Kidney tubule cell (primary cell): Measurements from ENCODE around the gene PKNOX2.

Source experiments
- DNase-seq: peaks from one replicate; pipeline ENCODE4 v3.0.0-alpha.2; 2018; ENCODE audit warnings: low spot score

Gene PKNOX2

DNA sequence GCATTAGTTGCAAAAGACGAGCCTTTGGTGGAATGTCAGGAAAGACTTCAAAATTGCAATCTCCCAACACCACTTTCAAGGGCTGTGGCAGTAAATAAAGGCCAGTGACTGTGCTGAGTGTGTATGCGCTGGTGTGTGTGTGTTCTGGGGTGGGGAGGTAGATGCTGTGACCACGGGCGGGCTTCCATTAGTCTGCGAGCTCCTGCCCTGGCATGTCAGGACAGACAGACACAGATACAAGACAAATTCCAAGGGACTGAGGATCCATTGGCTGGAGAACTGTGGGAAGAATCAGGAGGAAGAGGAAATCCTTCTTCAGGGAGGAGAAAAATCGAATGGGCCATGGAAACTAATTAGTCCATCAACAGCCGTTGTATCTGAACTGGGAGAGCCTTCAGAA lies 248.0 kb downstream of the PKNOX2 start:
- no peak for DNase-seq

DNA sequence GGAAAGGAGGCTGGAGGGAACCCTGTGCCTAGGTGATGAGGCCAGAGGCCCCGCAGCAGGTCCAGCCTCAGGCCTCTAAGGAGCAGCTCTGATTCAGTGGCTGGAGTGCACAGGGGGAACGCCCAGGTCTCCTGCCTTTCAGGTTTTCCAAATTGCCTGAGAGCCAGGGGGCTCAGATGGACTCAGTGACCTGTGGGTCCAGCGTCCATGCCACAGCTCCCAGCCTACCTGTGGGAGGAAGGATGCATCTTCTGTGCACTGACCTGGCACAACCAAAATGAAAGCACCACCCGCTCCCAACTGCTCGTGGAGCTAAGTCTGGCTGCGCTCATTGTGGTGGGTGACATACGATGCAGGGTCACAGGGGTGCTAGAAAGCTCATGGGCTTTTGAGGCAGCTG lies 248.7 kb downstream of the PKNOX2 start:
- DNase-seq: no peak

DNA sequence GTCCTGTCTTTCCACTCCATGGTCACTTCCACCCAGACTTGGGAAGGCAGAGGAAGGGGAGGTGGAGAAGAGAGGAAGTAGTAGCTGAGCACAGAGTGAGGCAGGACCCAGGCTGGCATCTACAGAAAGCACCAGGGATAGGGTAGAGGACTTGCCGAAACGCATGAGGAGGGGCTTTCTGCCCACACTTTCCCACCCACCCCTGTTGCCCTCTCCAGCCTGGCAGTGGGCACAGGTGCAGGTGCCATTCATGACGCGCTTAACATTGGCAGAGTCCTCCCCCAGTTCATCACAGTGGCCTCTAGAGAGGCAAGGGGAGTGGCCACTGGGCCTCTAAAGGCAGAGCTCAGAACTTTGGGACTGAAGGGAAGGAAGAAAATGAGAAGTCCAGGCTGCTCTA lies 249.6 kb downstream of the PKNOX2 start:
- DNase-seq: no peak

DNA sequence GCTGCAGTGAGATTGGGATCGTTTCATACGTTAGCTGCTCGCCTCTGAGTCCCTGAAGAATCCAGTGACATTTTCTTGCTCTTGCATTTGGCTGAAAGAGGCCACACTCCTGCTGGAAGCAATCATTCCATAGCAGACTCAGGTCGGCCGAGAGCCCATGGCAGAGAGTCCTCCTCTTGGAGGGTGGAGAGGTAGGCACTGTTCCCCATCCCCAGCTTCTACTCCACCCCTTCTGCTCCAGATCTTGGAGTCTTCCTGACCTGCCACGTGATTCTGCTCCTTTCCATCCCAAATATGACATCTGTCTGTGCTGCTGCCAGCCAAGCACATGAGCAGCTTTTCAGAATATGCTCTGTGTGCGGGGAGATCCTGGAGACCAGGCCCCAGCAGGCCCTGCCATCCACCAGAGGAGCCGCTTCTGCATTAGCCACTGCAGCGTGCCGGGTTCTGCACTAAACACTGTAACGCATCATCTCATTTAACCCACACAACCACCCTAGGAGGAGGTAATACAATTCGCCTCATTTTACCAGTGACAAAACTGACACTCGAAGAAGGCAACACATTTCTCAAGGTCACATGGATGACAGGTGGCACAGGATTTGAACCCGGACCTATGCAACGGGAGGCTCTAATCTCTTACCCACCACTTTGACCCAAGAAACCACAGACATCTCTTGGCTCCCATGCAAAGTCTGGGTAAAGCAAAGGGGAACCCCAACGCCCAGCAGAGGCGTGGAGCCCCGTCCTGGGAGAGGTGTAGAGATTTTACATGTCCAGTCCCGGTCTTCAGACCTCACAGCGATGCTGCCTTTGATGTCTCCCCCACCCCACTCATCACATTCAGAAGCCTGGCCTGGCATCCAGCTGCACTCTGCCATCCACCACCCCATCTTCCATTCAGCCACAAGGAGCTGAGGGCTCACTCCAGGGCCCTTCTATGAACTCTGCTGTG lies 252.7 kb downstream of the PKNOX2 start:
- DNase-seq: no peak

DNA sequence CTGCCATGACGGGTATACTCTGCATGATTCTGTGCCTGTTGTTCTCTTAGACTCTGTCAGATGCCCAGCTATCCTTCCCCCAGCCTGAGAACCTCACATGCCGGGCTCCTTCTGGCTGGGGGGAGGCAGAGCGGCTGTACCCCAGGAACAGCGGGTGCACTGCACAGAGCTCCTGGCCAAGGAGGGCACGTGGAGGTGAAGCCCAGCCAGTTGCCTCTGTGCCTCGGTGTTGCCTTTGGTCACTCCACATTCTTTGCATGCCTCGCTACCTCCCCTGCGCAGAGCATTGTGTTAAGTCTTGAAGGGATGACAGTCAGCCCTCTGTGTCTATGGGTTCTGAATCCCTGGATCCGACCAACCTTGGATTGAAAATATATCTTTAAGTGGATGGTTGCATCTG lies 253.8 kb downstream of the PKNOX2 start:
- DNase-seq: peak; percentile 20

DNA sequence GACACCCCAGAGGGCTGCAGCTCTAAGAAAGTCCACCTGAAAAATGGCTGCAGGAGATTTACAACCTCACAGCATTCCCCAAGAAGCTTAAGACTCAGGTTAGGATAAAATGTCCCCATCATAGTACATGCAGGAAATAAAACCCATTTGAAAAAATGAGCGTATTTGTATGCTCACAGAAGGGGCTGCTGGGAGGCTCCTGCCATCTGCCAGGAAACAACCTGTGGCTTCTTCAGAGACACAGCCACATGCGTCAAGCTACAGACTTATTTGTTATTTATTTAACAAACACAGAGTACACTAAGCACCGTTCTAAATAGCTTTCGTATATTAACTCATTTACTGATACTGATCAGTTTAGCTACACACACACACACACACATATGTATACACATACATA lies 258.1 kb downstream of the PKNOX2 start:
- DNase-seq: no peak

DNA sequence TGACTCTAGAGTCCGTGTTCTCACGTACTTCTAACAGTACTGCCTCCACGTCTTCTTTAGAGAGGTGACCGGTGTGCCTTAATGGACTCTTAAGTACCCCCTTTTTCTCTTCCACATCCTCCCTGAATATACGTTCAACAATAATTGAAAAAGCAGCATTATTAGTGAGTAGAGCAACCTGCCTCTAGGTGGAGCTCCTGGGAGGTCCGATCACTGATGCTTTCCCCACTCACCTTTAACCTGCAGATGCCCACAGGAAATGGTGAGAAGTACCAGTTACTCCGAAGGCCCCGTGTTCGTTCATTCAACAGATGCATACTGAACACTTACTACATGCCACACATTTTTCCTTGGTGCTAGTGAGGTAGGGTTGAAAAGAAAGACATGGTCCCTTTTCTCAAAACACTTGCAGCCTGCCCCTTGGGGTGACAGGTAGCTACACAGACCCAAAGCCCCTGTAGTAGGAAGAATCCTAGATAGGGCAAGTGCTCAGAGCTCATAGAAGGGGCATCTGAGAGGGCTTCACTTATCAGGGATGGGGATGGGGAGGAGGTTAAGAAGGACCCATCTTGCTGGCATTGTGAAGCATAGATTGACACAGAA lies 258.8 kb downstream of the PKNOX2 start:
- DNase-seq: peak; percentile 20

DNA sequence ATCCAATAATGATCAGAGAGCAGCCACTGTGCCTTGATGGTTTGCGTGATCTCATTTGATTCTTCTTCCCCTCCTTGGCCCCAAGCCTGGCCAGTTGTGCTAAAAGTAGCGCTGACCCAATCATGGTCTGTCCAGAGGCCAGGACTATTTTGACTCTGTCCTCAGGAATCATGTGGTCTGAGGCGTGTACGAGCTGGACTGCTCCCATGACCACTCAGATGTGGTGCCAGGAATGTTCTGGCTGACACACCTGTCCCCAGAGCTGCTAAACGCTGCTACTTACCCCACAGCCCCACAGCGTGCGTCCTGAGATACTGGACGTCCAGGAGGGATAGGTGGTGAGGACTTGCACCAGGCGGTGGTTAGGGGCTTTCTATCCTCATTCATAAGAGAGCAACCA lies 261.1 kb downstream of the PKNOX2 start:
- DNase-seq: no peak

DNA sequence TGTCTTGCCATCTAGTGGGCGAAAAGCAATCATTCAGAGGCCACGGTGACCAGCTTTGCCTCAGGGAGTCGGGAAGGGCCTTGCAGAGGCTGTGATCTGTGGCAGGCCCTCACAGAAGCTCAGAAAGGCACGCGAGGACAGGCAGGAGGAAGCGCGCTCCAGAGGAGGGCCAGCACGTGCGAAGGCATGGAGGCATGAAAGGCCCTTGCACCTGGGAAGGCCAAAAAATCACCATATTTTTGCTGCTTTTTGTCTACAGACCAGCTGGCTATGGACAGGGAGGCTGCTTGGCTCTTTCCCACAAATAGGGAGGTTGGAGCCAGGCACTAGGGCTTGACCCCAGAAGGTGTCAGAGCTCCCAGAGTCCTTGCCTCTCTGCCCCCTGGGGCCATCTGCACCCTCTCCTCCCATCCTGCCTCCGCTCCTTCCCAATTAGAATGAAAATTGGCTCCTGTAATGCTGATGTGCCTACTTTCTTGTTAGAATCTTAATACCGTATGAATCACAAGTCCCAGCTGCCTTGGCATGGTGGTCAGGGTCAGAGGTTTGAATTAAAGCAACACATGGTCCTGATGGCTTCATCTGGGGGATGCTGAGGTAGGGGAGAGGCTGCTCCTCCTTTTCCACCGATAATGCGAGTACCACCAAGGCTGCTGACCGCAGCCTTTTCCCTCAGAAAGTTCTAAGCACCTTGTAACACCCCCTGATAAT lies 262.4 kb downstream of the PKNOX2 start:
- DNase-seq: no peak

DNA sequence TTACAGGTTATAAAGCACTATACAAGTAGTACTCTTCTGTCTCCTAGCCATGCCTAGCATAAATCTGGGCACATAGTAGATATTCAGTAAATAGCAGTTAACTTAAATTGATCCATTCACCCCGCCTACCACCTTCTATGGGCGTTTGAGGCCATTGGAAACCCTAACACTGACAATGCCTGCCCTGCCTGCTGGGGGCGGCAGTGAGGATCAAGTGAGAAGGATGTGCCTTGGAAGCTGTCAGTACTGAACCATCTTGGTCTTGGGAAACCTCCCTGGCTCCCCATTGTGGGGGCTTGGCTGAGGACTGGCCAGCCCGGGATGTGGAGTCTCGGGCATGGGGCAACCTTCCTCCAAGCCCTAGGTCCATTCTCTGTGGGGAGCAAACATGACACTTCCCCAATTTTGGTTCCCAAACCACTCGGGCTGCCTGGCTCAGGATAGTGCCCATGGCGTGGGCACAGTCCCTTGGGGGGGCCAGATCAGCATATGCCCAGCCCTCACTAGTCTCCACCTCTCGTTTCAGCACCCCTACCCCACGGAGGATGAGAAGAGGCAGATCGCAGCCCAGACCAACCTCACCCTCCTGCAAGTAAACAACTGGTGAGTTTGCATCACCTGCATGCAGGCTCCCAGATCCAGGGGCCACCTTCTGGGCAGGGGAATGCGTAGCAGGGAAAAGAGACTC lies 264.1 kb downstream of the PKNOX2 start:
- no peak for DNase-seq

DNA sequence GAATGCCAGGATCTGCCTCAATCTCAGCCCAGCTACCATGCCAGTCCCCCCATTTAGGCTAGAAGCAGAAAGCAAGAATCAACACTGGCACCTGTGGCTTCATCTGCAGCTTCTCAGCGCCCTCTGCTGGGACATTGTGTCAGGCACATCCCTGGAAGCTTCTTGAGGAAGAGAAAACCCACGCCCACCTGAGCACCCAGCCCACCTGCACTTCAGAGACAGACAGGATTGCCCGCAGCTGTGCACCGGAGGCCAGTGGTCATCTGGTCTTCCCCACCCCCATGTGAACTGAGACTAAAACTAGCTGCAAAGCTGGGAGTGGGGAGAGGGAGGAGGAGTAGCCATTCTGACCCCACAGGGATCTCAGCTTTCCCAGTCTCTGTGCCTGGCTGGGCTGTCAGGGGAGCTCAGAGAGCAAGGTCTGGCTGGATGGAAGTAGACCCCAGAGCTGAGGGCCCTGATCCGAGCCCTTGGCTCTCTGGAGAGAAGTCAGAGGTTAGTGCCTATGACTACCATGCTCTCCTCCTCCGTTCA lies 264.7 kb downstream of the PKNOX2 start:
- peak; percentile 55 for DNase-seq

DNA sequence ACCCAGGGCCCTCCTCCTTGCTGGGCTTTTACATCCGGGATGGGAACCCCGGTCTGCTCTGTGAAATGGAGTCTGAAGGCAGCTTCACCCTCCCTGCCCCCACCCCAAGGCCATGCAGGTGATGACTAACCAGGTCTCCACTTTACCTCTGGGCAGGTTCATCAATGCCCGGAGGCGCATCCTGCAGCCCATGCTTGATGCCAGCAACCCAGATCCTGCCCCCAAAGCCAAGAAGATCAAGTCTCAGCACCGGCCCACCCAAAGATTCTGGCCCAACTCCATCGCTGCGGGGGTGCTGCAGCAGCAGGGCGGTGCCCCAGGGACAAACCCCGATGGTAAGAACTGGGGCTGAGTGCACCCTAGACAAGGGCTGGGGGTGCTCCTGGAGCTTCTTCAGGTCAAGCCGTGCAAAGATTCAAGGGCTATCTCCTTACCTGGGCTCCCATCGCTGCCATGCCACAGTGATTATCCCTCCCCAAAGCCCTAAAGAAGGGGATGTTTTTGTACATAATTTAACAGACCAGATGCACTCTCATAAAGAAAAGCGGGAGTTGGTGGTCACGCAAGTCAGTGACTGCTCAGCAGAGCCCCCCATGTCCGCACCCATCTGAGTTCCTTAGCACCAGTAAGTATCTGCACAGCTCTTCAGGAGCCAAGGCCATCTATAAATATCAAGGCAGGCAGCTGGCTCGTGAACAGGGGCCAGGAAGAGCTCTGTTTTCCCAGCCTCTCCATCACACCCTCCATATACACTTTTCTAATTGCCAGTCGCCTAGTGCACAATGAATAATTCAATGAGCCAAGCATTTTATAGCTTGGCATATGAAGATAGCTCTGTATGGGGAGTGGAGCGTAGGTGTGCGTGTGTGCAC lies 265.5 kb downstream of the PKNOX2 start:
- no peak for DNase-seq

DNA sequence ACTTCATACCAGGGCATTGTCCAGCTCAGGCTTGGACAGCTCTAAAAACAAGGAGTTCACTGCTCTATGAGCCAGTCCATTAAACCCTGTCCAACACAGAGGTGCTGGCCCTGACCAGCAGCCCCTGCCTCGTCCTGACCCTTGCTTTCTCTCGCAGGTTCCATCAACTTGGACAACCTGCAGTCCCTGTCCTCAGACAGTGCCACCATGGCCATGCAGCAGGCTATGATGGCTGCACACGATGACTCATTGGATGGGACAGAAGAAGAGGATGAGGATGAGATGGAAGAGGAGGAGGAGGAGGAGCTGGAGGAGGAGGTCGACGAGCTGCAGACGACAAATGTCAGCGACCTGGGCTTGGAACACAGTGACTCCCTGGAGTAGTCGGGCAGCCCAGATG lies 266.5 kb downstream of the PKNOX2 start:
- no peak for DNase-seq

DNA sequence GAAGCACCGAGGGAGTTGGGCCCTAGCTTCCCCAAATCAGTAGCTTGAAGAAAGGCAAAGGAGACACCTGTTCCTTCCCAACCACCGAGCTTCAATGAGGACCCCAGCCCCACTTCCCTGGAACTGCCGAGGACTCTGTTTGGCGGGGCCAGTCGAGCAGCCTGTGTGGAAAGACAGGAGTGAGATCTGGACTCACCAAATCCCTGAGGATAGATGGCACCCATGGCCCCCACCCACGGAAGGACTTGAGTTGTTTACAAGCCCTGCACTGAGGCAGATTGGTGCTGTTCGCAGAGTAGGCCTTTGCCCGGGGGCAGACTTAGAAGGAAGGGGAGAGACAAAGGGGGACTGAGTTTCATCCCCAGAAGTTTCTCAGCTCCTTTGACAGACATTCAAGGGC lies 266.9 kb downstream of the PKNOX2 start:
- no peak for DNase-seq

DNA sequence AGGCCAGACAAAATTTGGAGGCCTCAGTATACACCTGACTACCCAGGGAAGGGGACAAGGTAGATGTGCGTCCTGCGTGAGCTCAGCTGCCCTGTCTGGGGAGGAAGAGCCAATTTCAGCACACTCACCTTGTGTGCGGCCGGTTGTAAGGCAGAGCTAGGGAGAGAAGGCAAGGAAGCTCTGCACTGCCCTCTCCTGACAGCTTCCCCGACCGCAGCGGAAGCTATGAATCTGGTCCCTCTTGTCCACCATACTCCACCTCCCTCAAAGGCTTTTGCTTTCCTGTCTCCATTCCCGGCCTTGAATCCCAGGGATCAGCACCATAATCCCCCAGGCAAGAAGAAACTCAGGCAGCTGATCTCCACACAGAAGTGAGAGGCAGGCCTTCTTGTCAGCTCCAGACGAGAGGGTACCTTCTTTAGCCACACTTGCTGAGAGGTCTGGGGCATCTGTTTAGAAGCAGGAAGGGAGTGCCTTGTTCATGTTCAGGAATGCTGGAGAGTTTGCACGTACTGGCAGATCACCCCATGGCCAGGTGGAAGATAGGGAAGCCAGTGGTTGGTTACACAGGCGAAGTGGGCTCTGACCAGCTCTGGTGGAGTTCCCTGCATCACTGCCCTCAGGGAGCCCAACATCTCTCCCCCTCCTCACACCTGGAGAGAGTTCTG lies 269.0 kb downstream of the PKNOX2 start:
- DNase-seq: peak; percentile 74

DNA sequence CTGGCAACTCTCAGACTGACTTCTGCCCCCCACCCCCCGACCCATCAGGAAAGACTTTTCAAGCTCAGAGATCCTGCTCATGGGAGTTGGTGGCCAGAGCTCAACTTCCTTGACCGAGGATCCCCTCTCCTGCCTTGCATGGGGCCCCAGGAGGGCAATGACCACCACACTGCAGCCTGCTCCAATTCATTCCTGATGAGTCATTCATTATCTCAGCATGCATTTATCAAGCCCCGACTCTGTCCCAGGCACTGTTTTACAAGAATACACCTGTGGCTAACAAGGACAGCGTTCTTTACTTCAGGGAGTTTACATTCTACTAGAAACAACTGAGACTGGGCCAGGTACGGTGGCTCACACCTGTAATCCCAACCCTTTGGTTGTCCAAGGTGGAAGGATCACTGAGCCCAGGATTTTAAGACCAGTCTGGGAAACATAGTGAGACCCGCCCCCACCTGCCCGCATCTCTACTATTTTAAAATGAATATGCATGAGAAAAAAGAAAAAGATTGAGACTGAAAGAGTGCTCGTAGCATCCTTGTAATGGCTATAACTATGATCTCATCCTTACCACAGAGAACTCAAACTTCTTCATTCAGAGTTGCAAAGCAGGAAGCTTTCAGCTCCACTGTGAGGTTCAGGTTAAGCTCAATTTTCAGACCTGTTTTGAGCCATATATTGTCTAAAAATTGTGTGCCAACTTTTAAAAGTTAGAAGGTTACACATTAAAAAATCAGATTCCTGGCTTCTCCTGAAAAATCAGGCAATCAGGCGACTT lies 271.1 kb downstream of the PKNOX2 start:
- DNase-seq: peak; percentile 20

DNA sequence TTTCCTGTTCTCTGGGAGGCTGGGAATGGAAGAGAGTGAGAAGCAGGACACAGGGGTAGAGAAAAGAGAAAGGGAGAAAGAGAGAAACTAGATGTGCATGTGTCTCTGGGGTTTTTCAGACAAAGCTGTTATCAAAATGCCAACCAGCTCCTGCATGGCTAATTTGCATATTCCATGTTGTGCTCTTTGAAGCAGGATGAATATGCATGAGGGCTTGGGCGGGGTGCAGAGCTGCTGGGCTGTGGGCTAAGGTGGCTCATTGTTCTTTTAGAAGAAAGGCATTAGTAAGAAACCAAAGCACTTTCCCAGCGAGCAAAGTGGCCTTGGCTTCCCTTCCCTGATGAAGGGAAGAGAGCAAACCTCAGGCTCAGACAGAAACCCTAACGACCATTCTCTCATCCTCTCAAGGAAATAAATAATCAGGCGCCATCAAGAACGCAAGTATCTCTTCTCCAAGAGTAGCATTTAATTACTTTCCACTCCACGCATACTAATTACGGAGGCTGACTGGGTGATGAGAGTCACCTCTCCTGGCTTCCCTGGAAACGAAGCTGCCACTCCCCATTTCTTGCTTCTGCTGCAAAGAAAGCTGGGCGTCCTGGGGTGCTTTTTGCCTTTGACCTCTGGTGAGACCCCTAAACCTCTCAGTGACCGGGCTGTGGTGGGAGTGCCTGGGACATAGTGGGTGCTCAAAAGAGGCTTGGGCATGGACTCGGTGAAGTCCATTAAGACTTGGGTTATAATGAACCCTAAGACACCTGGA lies 277.3 kb downstream of the PKNOX2 start:
- no peak for DNase-seq

DNA sequence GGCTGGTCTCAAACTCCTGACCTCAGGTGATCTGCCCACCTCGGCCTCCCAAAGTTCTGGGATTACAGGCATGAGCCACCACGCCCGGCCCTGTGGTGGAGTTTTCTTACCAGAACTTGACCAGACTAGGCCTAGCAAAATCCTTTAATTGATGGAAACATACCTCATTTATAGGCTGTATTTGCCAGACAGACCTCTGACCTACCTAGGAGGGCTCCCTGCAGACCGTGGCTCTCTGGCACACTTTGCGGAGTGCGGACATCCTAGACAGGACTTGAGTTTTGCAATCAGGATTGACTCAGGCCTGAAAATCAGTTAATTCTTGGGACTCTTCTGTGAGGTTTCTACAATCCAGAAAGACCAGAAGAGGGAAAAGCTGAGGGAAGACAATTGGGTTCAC lies 278.4 kb downstream of the PKNOX2 start:
- DNase-seq: no peak

DNA sequence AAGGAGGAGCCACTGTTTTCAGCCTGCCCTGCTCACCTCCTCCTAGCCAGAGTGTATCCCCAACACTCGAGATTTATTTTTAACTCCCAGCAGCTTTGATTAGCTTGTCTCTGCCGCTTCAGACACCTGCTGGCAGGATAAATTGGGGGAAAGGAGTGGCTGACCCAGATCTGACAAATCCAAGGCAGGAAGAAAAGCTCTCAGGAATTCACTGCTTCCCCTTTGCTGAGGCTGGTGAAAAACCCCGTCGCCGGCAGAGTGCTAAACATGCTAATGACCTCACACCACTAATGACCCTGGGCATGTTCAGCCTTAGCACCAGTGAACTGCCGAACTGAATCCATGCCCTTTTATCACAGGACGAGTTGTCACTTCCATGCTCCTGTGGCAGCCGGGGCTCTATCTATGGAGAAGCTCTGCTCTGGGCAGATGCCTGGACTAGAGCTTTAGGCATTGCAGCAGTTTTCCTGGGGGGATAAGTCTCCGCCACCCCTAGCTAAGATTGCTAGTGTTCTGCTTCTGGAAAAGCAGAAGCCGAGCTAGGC lies 279.3 kb downstream of the PKNOX2 start:
- DNase-seq: peak; percentile 48
